Osteocyte (in vitro differentiated cells): Measurements from ENCODE around the gene SLC10A4. TPM values are rescaled to one million over a fixed set of nuclear protein-coding genes. Genes with fewer than 3 reads are reported as not detected.
"Not testable (repeated sequence)": the region's sequence is repeated elsewhere in the genome, so short reads cannot be mapped to it uniquely, and the experiment has no call there.

Source experiments
- DNase-seq: peaks from one replicate; pipeline ENCODE4 v3.0.0; 2021; ENCODE audit warnings: mixed read lengths; ENCODE audit not compliant: unreplicated experiment; ENCODE audit errors: extremely low spot score
- H3K27ac Mint-ChIP-seq: one replicate; pipeline ENCODE4 v1.8.0; 2021; ENCODE audit warnings: mild to moderate bottlenecking, mixed read lengths; ENCODE audit not compliant: unreplicated experiment
- H3K27me3 Mint-ChIP-seq: one replicate; pipeline ENCODE4 v1.8.0; 2021; ENCODE audit warnings: mixed read lengths; ENCODE audit not compliant: unreplicated experiment
- H3K36me3 Mint-ChIP-seq: one replicate; pipeline ENCODE4 v1.8.0; 2021; ENCODE audit warnings: mixed read lengths; ENCODE audit not compliant: unreplicated experiment
- H3K4me1 Mint-ChIP-seq: one replicate; pipeline ENCODE4 v1.8.0; 2021; ENCODE audit warnings: mixed read lengths; ENCODE audit not compliant: unreplicated experiment
- H3K4me3 Mint-ChIP-seq: one replicate; pipeline ENCODE4 v1.8.0; 2021; ENCODE audit warnings: mild to moderate bottlenecking, moderate library complexity, mixed read lengths; ENCODE audit not compliant: unreplicated experiment
- H3K9me3 Mint-ChIP-seq: one replicate; pipeline ENCODE4 v1.8.0; 2021; ENCODE audit warnings: mixed read lengths; ENCODE audit not compliant: unreplicated experiment
- total RNA-seq: library from RNA; stranded (reverse); gene quantifications from 2 replicates; pipeline ENCODE4 v1.2.1, GENCODE V29; 2021
- TF ChIP-seq, protein P1 (sequence below): fragments of 200-600 bp; sonication (generic); IDR thresholded peaks from 2 replicates; pipeline ENCODE4 v1.5.0; 2021; ENCODE audit warnings: antibody characterized with exemption, mild to moderate bottlenecking, moderate library complexity

The SLC10A4 gene
- total RNA-seq, 1 donor from 2014 or later, result not detected

GRCh38 chr4:48446642-48447041, 36.5 kb upstream of the SLC10A4 start:
- Mint-ChIP-seq H3K4me1 (peaks cover 6% of the 10 kb centered on the region), H3K27me3 (no peaks in the 10 kb centered on the region)
- no peak for DNase-seq

GRCh38 chr4:48449151-48449550, 34.0 kb upstream of the SLC10A4 start:
- Mint-ChIP-seq H3K27ac (no peak overlapping the region), H3K36me3 (no peaks in the 10 kb centered on the region), H3K9me3 (no peaks in the 10 kb centered on the region), H3K4me1 (peaks cover 6% of the 10 kb centered on the region), H3K27me3 (peaks cover under 1% of the 10 kb centered on the region), H3K4me3 (no peak overlapping the region)
- TF ChIP-seq, protein P1, sequence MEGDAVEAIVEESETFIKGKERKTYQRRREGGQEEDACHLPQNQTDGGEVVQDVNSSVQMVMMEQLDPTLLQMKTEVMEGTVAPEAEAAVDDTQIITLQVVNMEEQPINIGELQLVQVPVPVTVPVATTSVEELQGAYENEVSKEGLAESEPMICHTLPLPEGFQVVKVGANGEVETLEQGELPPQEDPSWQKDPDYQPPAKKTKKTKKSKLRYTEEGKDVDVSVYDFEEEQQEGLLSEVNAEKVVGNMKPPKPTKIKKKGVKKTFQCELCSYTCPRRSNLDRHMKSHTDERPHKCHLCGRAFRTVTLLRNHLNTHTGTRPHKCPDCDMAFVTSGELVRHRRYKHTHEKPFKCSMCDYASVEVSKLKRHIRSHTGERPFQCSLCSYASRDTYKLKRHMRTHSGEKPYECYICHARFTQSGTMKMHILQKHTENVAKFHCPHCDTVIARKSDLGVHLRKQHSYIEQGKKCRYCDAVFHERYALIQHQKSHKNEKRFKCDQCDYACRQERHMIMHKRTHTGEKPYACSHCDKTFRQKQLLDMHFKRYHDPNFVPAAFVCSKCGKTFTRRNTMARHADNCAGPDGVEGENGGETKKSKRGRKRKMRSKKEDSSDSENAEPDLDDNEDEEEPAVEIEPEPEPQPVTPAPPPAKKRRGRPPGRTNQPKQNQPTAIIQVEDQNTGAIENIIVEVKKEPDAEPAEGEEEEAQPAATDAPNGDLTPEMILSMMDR, result no peak
- no peak for DNase-seq

More at GRCh38 chr4:48446642-48447041, 36.5 kb upstream of the SLC10A4 start:
- H3K9me3 Mint-ChIP-seq, result no peaks in the 10 kb centered on the region
- no peaks in the 10 kb centered on the region for H3K36me3 Mint-ChIP-seq
- TF ChIP-seq, protein P1, result no peak
- H3K4me3 Mint-ChIP-seq, result no peak overlapping the region
- no peak overlapping the region for H3K27ac Mint-ChIP-seq

GRCh38 chr4:48450740-48451139, 32.4 kb upstream of the SLC10A4 start:
- Mint-ChIP-seq H3K27me3 (peaks cover 9% of the 10 kb centered on the region), H3K4me1 (peaks cover 6% of the 10 kb centered on the region), H3K4me3 (no peak overlapping the region), H3K9me3 (no peaks in the 10 kb centered on the region), H3K36me3 (no peaks in the 10 kb centered on the region), H3K27ac (no peak overlapping the region)
- DNase-seq, result no peak
- TF ChIP-seq, protein P1, result no peak

- not testable (repeated sequence) for H3K9me3 Mint-ChIP-seq, H3K4me1 Mint-ChIP-seq, H3K4me3 Mint-ChIP-seq, H3K36me3 Mint-ChIP-seq, H3K27ac Mint-ChIP-seq, DNase-seq
- H3K27me3 Mint-ChIP-seq, result peaks cover 14% of the 10 kb centered on the region
These were observed 31.5 kb upstream of the SLC10A4 start for GRCh38 chr4:48451656-48452055.

GRCh38 chr4:48454591-48454990, 28.6 kb upstream of the SLC10A4 start:
- no peak for DNase-seq
- no peak overlapping the region for H3K4me3 Mint-ChIP-seq
- peaks cover 6% of the 10 kb centered on the region for H3K4me1 Mint-ChIP-seq
- H3K9me3 Mint-ChIP-seq, result no peaks in the 10 kb centered on the region
- H3K27ac Mint-ChIP-seq, result no peak overlapping the region
- TF ChIP-seq, protein P1, result no peak
- no peaks in the 10 kb centered on the region for H3K36me3 Mint-ChIP-seq
- H3K27me3 Mint-ChIP-seq, result peaks cover 36% of the 10 kb centered on the region

- no peak for DNase-seq
- H3K4me1 Mint-ChIP-seq, result no peaks in the 10 kb centered on the region
- H3K36me3 Mint-ChIP-seq, result no peaks in the 10 kb centered on the region
- H3K27ac Mint-ChIP-seq, result no peak overlapping the region
- peaks cover 31% of the 10 kb centered on the region for H3K27me3 Mint-ChIP-seq
- TF ChIP-seq, protein P1, result no peak
- peaks cover 7% of the 10 kb centered on the region for H3K9me3 Mint-ChIP-seq
- no peak overlapping the region for H3K4me3 Mint-ChIP-seq
These were observed 22.1 kb upstream of the SLC10A4 start for GRCh38 chr4:48461000-48461399.
